Daoy (cell line): ENCODE results near the gene PPP1R18. TPM values are rescaled to one million over a fixed set of nuclear protein-coding genes. Genes with fewer than 3 reads are reported as not detected.

Experiments used
- total RNA-seq: library from RNA; depleted of rRNA; stranded (reverse); fragments of >200 nt; shearing (Covaris generic); gene quantifications from 2 replicates; pipeline ENCODE4 v1.2.3, GENCODE V29; 2014; rRNA removed

The PPP1R18 gene
- total RNA-seq, 1 experiment from 2014 or later: 77.5 TPM

Other genes starting within 250 kb of the PPP1R18 start
- 109 and 110 TPM in 2 replicates for gene HLA-E, start 197.1 kb downstream of the PPP1R18 start, total RNA-seq
- gene GNL1, start 130.2 kb downstream of the PPP1R18 start, total RNA-seq: 36.8 and 57.4 TPM in 2 replicates
- gene PRR3, start 129.3 kb downstream of the PPP1R18 start, total RNA-seq: 13.4 and 18.3 TPM in 2 replicates
- gene ABCF1, start 115.2 kb downstream of the PPP1R18 start, total RNA-seq: 85.7 and 96.1 TPM in 2 replicates
- gene PPP1R10, start 69.4 kb downstream of the PPP1R18 start, total RNA-seq: 29.5 and 30.1 TPM in 2 replicates
- gene MRPS18B, start 68.8 kb downstream of the PPP1R18 start, total RNA-seq: 93.5 and 102 TPM in 2 replicates
- 1.7 and 2.5 TPM in 2 replicates for gene ATAT1, start 59.8 kb downstream of the PPP1R18 start, total RNA-seq
- 5.3 and 7.1 TPM in 2 replicates for gene C6orf136, start 39.5 kb downstream of the PPP1R18 start, total RNA-seq
- gene DHX16, start 13.6 kb downstream of the PPP1R18 start, total RNA-seq: 59.9 and 87.0 TPM in 2 replicates
- 7.5 and 7.8 TPM in 2 replicates for gene NRM, start 4.3 kb upstream of the PPP1R18 start, total RNA-seq
- gene MDC1, start 30.6 kb upstream of the PPP1R18 start, total RNA-seq: 12.6 and 21.9 TPM in 2 replicates
- gene TUBB, start 33.7 kb upstream of the PPP1R18 start, total RNA-seq: 1,353 and 1,355 TPM in 2 replicates
- gene FLOT1, start 56.0 kb upstream of the PPP1R18 start, total RNA-seq: 370 and 430 TPM in 2 replicates
- 344 and 350 TPM in 2 replicates for gene IER3, start 57.9 kb upstream of the PPP1R18 start, total RNA-seq
- gene DDR1, start 197.9 kb upstream of the PPP1R18 start, total RNA-seq: 12.7 and 25.0 TPM in 2 replicates
- gene GTF2H4, start 221.6 kb upstream of the PPP1R18 start, total RNA-seq: 12.6 and 13.7 TPM in 2 replicates
- gene VARS2, start 227.6 kb upstream of the PPP1R18 start, total RNA-seq: 18.8 and 23.5 TPM in 2 replicates
- not detected in 2 replicates for gene SFTA2, start 245.5 kb upstream of the PPP1R18 start, total RNA-seq